GM23338 (cell line): Measurements from ENCODE around the gene RFC1. TPM values are rescaled to one million over a fixed set of nuclear protein-coding genes. Genes with fewer than 3 reads are reported as not detected.
A peak's percentile ranks its signal among the peaks of the same experiment; 100 is the strongest.

Experiments used
- ATAC-seq: fragments of 200-7000 bp; cut with Tn5 transposase; 3 replicates; pipeline ENCODE4 v1.9.1; 2020
- DNase-seq: peaks from one replicate; pipeline ENCODE4 v3.0.0-alpha.2; 2015; ENCODE audit warnings: low spot score
- H2AFZ ChIP-seq: fragments of 200-600 bp; sonication (generic); 2 replicates; pipeline ENCODE4 v1.8.0; 2016; ENCODE audit warnings: antibody characterized with exemption, mild to moderate bottlenecking, moderate library complexity
- H3F3A ChIP-seq: fragments of 200-600 bp; sonication (generic); replicated peaks from 2 replicates; pipeline ENCODE4 v1.8.0; 2017; ENCODE audit warnings: antibody characterized with exemption, mixed run types, low read depth
- H3K27ac ChIP-seq: fragments of 200-600 bp; sonication (generic); 2 replicates; pipeline ENCODE4 v1.6.1; 2016; ENCODE audit warnings: low read depth
- H3K27me3 ChIP-seq: fragments of 200-600 bp; sonication (generic); 2 replicates; pipeline ENCODE4 v1.8.0; 2016; ENCODE audit warnings: mild to moderate bottlenecking, mixed run types, moderate library complexity; ENCODE audit not compliant: insufficient read depth
- H3K36me3 ChIP-seq: fragments of 200-600 bp; sonication (generic); 2 replicates; pipeline ENCODE4 v1.8.0; 2016; ENCODE audit warnings: mild to moderate bottlenecking; ENCODE audit not compliant: insufficient read depth
- H3K4me1 ChIP-seq: fragments of 200-600 bp; sonication (generic); 2 replicates; pipeline ENCODE4 v1.8.0; 2016; ENCODE audit warnings: mild to moderate bottlenecking, moderate library complexity; ENCODE audit not compliant: insufficient read depth
- H3K4me2 ChIP-seq: fragments of 200-600 bp; sonication (generic); 2 replicates; pipeline ENCODE4 v1.7.1; 2017; ENCODE audit warnings: mixed run types
- H3K4me3 ChIP-seq: fragments of 200-600 bp; sonication (generic); 2 replicates; pipeline ENCODE4 v1.6.1; 2016; ENCODE audit warnings: mixed run types
- H3K79me2 ChIP-seq: fragments of 200-600 bp; sonication (generic); replicated peaks from 2 replicates; pipeline ENCODE4 v1.8.0; 2017; ENCODE audit warnings: mild to moderate bottlenecking; ENCODE audit not compliant: insufficient read depth
- H3K9me2 ChIP-seq: fragments of 200-600 bp; sonication (generic); 2 replicates; pipeline ENCODE4 v1.8.0; 2017; ENCODE audit not compliant: insufficient read depth
- H4K20me1 ChIP-seq: fragments of 200-600 bp; sonication (generic); replicated peaks from 2 replicates; pipeline ENCODE4 v1.8.0; 2017; ENCODE audit warnings: mild to moderate bottlenecking; ENCODE audit not compliant: insufficient read depth
- H3K27ac Mint-ChIP-seq: 2 replicates; pipeline ENCODE4 v1.8.0; 2020; ENCODE audit warnings: inconsistent platforms, mild to moderate bottlenecking, moderate library complexity, mixed read lengths
- H3K27me3 Mint-ChIP-seq: 3 replicates; pipeline ENCODE4 v1.8.0; 2022; ENCODE audit warnings: low read depth, mild to moderate bottlenecking, moderate library complexity, mixed read lengths, inconsistent platforms; ENCODE audit not compliant: insufficient read depth, poor library complexity
- H3K36me3 Mint-ChIP-seq: 3 replicates; pipeline ENCODE4 v1.8.0; 2021; ENCODE audit warnings: low read depth, mild to moderate bottlenecking, inconsistent platforms, moderate library complexity, mixed read lengths
- H3K4me1 Mint-ChIP-seq: 3 replicates; pipeline ENCODE4 v1.8.0; 2020; ENCODE audit warnings: mild to moderate bottlenecking, inconsistent platforms, mixed read lengths
- H3K4me3 Mint-ChIP-seq: 3 replicates; pipeline ENCODE4 v1.8.0; 2021; ENCODE audit warnings: moderate library complexity, mild to moderate bottlenecking, inconsistent platforms, mixed read lengths
- H3K9me3 Mint-ChIP-seq: 3 replicates; pipeline ENCODE4 v1.8.0; 2020; ENCODE audit warnings: moderate library complexity, mild to moderate bottlenecking, inconsistent platforms, mixed read lengths
- EZH2phosphoT487 ChIP-seq: fragments of 200-600 bp; sonication (generic); IDR thresholded peaks from one replicate; pipeline ENCODE4 v1.8.1; 2018; ENCODE audit warnings: antibody characterized with exemption; ENCODE audit not compliant: unreplicated experiment
- POLR2AphosphoS5 ChIP-seq: IDR thresholded peaks from 2 replicates; pipeline ENCODE4 v1.6.1; 2016; ENCODE audit warnings: antibody characterized with exemption, low read depth
- ZNF114 ChIP-seq: fragments of 250-450 bp; sonication (Bioruptor Pico); IDR thresholded peaks from 2 replicates; pipeline ENCODE4 v1.5.0; 2020; ENCODE audit warnings: mild to moderate bottlenecking, moderate library complexity
- ZNF462 ChIP-seq: fragments of 250-450 bp; sonication (Bioruptor Pico); IDR thresholded peaks from 2 replicates; pipeline ENCODE4 v1.5.0; 2020; ENCODE audit warnings: mild to moderate bottlenecking, moderate library complexity
- polyA plus RNA-seq: library from polyadenylated mRNA; unstranded; fragments of >200 nt; fragmentation: Nextera tagmentation; extraction: Ambion mirVana; gene quantifications from 2 replicates; pipeline ENCODE4 v1.2.1, GENCODE V29; 2016
- total RNA-seq: library from RNA; depleted of rRNA; stranded (reverse); fragments of >200 nt; shearing (Covaris generic); gene quantifications from 2 replicates; pipeline ENCODE4 v1.2.3, GENCODE V29; 2014

RFC1 gene
- total and polyA plus RNA-seq, 2 experiments from 2014 or later: 75.8 to 228 TPM

- no peak for TF ChIP-seq ZNF462 (CRISPR knock-in tag)
These were observed 9.2 kb downstream of the RFC1 start (continued) for GRCh38 chr4:39357002-39357401.

GRCh38 chr4:39354254-39354552 is 12.0 kb downstream of the RFC1 start:
- no peaks in the 10 kb centered on the region for H3F3A ChIP-seq
- no peak overlapping the region for H3K27ac ChIP-seq
- H3K27ac Mint-ChIP-seq: peak overlapping the region; percentile 15; the same call in 1 of the 2 replicates
- peaks cover 20% of the 10 kb centered on the region; the same call in 2 of the 3 replicates for H3K36me3 Mint-ChIP-seq
- H3K9me3 Mint-ChIP-seq: no peaks in the 10 kb centered on the region
- ATAC-seq (no peak), DNase-seq (no peak)
- no peak overlapping the region for H3K4me2 ChIP-seq
- no peaks in the 10 kb centered on the region for H3K9me2 ChIP-seq
- peaks cover 4% of the 10 kb centered on the region; the same call in 1 of the 2 replicates for H3K36me3 ChIP-seq
- H3K4me3 ChIP-seq: no peak overlapping the region
- no peaks in the 10 kb centered on the region for H3K27me3 ChIP-seq
- peaks cover 93% of the 10 kb centered on the region for H3K79me2 ChIP-seq
- no peaks in the 10 kb centered on the region for H3K4me1 ChIP-seq
- H4K20me1 ChIP-seq: peaks cover 25% of the 10 kb centered on the region
- no peak overlapping the region for H3K4me3 Mint-ChIP-seq
- H3K27me3 Mint-ChIP-seq: peaks cover 2% of the 10 kb centered on the region
- H2AFZ ChIP-seq: no peak overlapping the region
- no peak for TF ChIP-seq POLR2AphosphoS5
- no peak for TF ChIP-seq EZH2phosphoT487
- TF ChIP-seq ZNF114: no peak
- H3K4me1 Mint-ChIP-seq: peaks cover 6% of the 10 kb centered on the region
